Stimulated activated CD8-positive, alpha-beta memory T cell treated with anti-CD3 and anti-CD28 coated beads, Interleukin-15, amount 100 ng/mL, for 24 hours (primary cell): ENCODE results near the gene OAT.
"Not testable (repeated sequence)": the region's sequence is repeated elsewhere in the genome, so short reads cannot be mapped to it uniquely, and the experiment has no call there.

Source experiments
- DNase-seq: peaks from one replicate; pipeline ENCODE4 v3.0.0-alpha.2; 2020; ENCODE audit warnings: low read depth

OAT gene

DNA sequence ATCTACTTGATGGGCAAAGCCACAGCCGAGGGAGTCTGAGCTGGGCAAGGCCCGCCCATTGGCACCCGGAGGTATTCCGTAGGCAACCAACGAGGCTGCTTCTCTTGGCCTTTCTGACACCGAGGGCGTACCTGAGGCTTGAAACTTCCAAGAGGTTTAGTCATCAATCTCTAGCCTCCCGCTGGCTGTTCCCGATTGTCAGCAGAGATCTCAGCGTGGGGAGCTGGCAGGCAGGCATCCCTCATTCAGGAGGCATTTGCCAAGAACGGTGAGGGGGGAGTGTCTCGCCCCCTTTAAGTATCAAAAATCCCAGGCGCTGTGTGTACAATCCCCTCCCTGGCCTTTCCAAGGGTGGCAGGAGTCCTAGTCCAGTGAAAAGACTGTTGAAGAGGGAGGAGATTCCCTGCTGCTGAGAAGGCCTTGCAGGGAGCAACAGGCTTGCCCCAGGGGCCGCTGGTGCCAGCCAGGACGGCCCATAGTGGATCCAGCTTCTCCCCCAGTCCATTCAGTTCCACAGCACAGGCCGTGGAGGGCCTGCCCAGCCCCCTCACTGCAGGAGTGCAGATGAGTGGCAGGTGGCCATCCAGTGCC is 39.7 kb downstream of the OAT start:
- no peak for DNase-seq

DNA sequence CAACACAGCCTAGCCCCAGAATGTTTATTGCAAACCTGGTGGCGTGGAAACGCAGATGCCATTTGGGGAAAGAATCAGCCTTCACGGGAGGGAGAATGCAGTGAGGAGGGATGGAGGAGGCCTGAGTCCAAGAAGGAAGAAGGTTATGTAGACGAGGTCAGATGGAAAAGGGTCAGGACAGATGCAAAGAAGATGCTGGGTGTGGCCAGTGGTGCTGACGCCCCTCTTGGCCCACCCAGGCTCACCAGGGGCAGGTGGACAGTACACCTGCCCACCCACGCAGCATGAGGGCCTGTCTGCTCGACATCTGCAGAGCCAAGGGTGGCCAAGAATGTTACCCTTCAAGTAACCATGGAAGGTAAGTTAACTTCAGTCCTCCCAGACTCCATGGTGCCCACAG is 40.5 kb downstream of the OAT start:
- no peak for DNase-seq

- DNase-seq, result no peak
Measured at GRCh38 chr10:124377101-124377500, 41.6 kb downstream of the OAT start.

- no peak for DNase-seq
Measured at GRCh38 chr10:124376411-124376810, 42.3 kb downstream of the OAT start.

DNA sequence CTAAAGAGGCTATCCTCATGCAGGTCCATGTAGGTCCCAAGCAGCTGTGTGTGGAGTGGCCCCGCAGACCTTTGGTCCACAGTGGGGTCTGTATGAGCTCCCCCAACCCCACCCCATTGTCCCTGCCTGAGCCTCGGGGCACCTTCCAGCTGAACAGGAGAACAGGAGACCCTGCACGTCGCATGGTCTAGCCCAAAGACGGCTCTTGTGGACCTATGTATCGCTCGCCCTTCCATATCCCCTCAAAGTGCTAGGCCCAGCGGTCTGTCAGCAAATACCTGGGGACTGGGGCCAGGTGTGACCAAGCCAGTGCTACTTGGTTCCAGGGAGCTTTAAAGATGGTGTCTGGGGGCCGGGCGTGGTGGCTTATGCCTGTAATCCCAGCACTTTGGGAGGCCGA is 43.0 kb downstream of the OAT start:
- no peak for DNase-seq

DNA sequence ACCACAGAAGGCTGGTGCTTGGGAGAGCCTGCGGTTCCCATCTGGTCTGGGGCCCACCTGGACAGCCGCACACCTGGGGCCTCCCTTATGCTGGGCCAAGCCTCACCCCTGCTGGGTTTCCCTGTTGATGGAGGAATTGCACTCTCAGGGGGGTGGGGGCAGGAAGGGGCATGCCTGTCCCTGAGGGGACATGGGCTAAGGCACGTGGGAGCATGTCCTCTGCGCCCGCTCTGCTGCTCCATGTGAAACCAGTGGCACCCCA is 43.4 kb downstream of the OAT start:
- DNase-seq, result no peak

- DNase-seq, result no peak
Measured at GRCh38 chr10:124374535-124375352, 44.0 kb downstream of the OAT start.

DNA sequence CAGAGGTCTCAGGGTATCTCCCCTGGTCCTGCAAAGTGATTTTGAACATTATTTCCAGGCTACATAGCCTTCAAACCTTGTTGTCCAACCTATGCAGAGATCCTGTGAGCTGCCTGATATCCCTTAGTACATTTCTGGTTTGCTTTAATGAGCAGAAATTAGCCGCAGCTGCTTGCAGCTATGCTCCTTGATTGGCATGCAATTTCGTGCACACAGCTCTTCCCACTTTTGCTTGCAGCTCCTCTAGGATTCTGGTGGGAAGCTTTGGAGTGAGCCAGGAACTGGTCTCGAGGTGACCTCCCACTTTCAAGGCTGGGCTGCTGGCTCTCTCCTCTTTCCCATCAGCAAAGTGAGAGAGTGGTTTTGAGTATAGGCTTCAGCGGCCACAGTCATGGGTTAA is 45.8 kb downstream of the OAT start:
- no peak for DNase-seq

GRCh38 chr10:124370426-124370825 is 48.3 kb downstream of the OAT start:
- DNase-seq, result no peak

DNA sequence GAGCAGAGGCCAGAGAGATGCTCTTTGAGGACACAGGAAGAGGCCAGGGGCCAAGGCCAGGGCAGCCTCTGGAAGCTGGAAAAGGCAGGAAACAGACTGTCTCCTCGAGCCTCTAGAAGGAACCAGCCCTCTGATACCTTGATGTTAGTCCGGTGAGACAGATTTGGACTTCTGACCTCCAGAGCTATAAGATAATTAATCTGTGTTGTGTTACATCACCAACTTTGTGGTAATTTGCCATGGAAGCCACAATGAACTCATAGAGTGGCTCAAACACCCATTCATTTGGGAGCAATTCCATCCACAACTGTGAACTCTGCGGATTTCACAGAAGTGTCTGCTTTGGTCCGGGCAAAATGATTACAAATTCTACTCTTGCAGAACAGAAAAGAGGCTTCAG is 48.7 kb downstream of the OAT start:
- DNase-seq, result no peak

GRCh38 chr10:124369533-124369932 is 49.2 kb downstream of the OAT start:
- not testable (repeated sequence) for DNase-seq

GRCh38 chr10:124369066-124369465 is 49.7 kb downstream of the OAT start:
- no peak for DNase-seq

DNA sequence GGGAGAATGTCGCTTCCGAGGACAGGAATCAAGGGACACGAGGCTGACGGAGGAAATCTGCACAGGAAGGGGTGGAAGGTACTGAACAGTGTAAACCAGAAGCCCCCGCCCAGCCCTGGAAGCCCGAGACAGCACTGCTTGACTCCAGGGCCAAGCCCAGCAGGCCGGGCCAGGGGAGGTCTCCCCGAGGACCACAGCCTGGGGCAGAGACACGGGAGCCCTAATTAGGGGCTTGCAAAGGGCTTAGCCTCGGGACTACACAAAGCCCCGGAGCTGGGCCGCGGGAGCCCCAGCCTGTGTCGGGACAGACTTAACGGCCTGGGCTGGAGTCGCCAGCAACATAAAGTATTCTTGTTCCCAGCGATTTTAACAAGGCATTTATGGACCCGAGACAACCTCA is 50.8 kb downstream of the OAT start:
- no peak for DNase-seq

- DNase-seq, result no peak
Measured at GRCh38 chr10:124367414-124367813, 51.3 kb downstream of the OAT start.

- no peak for DNase-seq
Measured at GRCh38 chr10:124366825-124367224, 51.9 kb downstream of the OAT start.

GRCh38 chr10:124366343-124366742 is 52.4 kb downstream of the OAT start:
- DNase-seq, result no peak

GRCh38 chr10:124364674-124365073 is 54.0 kb downstream of the OAT start:
- DNase-seq, result no peak

DNA sequence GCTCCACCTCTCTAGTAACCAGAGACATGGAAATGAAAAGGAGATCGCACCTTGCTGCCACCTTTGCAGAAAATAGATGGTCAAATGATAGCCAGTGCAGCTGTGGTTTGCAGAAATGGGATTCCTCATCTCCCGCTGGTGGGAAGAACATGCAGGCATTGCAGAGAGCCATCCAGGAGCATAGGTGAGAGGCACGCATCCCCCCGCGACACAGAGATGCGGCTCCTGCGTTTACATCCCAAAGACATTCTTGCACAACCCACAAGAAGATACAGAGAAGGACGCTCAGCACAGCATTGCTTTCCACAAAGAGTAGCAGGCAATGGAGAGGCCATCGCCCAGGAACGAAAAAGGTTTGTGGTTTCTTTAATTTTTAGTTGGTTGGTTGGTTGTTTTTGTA is 56.2 kb downstream of the OAT start:
- DNase-seq, result no peak

GRCh38 chr10:124359336-124359832 is 59.3 kb downstream of the OAT start:
- no peak for DNase-seq

DNA sequence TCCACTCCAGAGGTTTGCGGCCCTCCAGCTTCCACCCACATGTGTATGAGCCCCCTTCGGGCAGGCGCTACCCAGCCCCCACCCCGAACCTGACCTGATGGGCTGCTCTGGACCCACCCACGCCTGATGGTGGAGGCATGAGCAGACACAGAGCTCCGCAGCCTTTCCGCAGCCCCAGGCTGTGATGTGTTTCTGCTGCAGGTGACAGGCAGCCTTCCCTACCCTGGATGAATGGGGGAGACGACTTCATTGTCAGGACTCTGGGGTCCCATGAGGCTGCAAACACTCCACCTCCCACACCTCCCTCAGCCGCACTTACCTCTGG is 61.2 kb downstream of the OAT start:
- DNase-seq, result no peak

GRCh38 chr10:124356701-124357560 is 61.8 kb downstream of the OAT start:
- no peak for DNase-seq

DNA sequence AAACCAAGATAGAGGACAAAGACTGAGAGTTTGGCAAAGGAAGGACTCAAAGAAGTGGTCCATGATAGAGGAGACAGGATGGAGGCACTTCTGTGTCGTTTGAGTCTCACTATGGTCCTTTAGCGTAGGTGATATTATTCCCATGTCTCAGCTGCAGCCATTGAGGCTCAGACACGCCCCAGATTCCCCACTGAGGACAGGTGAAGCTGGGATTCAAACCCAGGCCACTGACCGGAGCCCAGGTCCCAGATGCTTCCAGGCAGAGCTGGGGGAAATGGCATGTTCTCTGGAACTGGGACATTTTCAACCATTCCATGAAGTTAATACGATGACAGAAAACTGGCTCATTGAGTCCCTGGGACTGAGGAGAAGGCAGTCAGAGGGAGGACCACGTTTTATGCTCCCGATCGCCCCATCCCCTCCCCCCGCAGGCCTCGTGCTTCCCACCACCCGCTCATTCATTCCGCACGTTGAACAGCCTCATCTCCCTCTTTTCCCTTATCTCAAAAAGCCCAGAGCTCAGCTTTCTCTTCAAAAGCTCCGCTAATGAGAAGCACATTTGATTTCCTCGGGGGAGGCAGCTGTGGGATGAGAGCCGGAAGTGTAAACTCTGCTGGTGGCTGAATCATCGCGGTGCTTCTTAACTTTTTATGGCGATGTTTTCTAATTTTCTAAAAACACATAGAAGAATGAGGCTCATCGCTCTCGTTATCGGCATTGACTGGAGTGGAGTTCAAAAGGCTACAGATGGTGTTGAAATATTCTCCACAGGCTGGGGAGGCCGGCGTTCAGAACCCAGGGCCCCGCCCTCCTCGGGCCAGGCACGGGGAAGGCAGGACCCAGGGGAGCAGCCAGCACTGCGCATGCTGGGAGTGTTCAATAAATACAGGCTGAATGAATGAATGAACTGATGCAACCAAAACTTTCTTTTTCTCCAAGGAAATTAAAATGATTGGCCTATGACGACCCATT is 64.0 kb downstream of the OAT start:
- no peak for DNase-seq
